ENCODE results near the gene INMT.
A peak's percentile ranks its signal among the peaks of the same experiment; 100 is the strongest.

Gene INMT

DNA sequence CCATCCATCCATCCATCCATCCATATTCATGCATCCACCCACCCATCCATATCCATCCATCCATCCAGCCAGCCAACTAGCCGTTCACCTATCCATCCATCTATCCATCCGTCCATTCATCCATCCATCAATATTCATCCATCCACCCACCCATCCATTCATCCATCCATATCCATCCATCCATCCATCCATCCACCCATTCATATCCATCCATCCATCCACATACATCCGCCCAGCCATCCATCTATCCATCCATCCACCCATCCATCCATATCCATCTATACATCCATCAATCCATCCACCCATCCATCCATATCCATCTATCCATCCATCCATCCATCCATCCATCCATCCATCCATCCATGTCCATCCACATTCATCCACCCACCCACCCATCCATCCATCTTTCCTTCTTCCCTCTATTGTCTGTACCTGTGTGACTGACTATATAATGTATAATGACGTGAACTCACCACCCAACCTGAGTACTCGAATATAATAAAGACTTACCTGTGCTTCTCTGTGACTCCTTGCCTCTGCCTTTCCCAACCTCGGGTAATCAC, 2.5 kb downstream of the INMT start:
- DNase-seq: no peak

DNA sequence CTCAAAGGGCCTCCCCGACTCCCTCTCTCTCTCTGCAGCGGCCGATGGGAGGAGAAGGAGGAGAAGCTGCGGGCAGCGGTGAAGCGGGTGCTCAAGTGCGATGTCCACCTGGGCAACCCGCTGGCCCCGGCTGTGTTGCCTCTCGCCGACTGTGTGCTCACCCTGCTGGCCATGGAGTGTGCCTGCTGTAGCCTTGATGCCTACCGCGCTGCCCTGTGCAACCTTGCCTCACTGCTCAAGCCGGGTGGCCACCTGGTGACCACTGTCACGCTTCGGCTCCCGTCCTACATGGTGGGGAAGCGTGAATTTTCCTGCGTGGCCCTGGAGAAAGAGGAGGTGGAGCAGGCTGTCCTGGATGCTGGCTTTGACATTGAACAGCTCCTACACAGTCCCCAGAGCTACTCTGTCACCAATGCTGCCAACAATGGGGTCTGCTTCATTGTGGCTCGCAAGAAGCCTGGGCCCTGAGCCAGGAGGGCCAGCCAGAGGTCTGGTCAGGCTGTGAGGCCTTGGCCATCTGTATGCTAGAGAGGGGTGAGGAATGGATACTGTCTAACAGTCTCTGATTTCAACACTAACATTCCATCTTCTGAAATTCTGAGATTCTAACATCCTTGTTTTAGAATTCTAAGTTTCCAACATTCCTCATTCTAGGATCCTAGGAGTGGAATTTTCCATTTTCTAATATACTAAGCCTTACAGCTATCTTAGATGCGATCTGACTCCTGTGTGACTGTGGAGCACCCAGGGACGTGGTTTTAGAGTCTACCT, 3.6 kb downstream of the INMT start:
- no peak for DNase-seq

DNA sequence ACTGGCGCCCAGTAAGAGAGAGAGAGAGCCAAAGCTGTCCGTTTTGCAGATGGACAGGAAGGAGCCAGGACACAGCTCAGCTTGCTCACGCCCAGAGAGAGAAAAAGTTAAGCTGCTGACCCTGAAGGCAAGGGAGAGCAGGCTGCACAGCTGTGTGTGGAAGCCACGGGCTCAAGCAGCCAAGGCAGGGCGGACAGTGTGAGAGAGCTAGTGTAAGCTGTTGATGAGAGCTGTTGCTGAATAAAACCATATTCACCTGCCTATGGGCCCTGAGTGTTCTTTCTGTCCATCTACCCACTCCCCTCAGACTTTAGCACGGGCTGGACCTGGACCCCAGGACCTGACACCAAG, 5.4 kb downstream of the INMT start:
- no peak for DNase-seq

DNA sequence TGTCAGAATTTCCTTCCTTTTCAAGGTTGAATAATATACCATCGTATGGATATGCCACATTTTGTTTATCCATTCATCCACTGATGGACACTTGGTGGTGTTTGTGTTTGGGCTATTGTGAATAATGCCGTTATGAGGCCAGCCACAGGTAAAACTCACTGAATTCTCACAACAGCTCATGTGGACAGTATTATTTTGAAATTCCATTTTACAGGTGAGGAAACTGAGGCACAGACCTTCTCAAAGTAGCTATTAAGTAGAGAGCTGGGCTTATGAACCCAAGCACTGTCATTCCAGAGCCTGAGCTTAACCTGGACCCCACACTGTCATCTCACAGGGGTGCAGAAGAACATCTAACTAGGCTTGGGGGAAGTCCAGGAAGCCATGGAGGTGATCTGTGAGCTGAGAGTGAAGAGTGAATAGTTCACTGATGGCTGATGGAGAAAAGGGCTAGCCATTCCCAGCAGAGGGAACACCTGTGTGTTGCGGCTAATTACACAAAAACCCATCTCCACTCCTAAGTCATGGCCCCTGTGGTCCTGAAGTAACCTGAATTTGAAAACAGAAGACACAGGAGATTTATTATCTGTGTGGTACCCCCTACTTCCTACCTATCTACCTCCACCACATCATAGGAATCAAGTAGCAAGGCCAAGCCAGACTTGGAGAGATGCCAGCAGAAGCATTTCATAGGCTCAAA, 8.7 kb downstream of the INMT start:
- DNase-seq: no peak

DNA sequence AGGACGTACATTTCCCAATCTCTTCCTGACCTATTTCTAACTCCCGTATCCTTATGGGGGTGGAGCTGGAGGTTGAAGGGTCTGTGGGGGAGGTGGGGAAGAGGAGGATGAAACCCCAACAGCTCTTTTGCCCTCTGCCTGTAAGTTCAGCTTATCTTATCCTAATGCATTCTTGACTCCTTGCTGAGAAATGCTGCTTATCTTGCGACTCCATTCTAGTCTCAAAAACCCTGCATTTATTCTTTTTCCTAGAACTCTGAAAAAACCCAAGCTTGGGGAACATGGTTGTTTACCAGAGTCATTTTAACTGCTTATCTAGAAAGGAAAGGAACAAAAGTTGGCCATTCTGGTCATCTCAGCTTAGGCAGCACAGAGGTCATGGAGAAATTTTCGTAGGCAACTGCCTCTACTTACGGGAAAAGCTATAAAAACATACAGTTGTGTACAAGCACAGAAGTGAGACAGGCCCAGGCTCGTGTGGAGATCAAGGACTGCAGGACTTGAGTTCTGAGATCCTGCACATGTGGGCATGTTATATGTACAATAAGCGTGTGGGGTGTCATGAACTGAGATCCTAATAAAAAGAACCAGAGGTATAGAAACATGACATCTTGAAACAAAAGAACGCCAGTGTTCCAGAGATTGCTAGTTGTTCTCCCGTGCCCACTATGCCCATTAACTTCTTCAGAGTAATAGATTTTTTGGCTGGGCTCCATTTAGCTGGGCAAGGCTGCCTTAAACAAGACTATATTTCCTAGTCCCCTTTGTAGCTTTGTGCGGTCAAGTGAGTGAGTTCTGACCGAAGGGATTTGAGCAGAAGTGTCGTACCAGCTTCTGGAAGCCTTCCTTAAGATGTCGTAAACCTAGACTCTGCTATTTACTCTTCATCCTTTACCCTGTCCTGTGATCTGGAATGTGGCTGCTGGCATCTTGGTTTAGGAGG, 9.6 kb downstream of the INMT start:
- DNase-seq: no peak

DNA sequence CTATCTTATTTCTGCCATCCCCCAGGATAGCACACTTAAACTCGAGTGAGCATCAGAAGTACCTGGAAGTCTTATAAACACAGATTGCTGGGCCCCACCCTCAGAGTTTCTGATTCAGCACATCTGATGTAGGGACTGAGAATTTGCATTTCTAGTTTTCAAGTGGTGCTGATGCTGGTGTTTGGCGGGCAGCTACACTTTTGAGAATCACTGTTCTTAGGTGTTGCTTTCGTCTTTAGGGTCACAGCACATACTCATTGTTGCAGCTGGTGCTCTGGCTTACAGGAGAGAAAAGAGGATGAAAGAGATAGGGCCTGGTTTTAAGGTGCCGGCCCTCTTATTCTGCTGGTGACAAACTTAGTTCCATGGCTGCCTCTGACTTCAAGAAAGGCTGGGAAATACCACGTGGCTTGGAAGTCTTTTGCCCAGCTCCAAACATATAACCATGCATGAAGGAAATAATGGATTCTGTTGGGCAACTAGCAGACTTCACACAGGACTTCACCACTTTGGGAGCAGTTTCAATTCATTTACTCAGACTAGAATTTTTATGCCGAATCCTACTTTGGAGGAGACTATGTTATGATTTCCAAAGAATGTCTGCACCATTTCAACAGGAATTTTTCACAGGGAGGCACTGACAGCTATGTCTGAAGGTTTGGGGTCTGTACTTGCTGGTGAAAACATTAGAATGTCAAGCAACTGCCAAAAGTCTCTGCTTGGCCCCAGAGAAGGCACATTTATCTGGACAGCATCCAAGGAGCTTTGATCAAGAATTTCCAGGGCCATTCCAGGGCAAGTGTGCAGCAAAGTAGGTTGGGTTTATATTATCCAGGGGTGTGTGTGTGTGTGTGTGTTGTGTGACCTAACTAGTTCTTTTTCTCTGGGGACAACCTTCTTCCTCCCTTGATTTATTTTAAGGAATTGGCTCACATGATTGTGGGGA, 12.4 kb downstream of the INMT start:
- DNase-seq: no peak

DNA sequence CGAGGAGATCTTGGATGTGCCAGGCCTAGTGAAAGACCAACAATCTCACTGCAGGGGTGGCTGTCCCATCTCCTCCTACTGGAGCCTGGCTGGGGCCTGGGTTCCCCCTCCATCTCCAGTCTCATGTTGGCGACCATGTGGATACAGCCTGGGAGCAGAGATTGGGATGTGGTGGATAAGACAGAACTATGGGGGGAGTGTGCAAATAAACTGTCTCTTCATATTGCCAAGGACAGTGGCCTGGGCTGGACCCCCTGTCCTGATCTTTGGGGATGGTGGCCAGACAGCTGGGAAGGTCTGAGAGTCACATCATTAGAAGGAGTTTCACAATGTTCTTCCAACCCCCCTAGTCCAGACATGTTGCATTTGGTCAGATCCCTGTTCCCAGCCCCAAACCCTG, 13.5 kb downstream of the INMT start:
- DNase-seq: no peak

DNA sequence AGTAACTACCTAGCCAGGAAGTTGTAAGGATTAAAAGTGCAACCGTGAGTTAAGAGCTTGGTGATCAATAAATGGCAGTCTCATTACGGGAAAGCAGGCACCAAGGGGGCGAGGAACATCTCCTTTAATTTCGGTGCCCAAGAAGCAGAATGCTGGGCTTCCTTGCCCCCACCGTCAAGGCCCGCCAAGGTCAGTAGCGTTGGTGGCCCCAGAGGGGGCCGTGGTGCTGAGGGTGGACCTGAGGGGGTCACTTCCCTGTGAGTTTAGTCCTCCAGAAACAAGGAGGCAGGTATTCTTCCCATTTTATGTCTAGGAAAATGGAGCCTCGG, 18.9 kb downstream of the INMT start:
- DNase-seq: no peak

DNA sequence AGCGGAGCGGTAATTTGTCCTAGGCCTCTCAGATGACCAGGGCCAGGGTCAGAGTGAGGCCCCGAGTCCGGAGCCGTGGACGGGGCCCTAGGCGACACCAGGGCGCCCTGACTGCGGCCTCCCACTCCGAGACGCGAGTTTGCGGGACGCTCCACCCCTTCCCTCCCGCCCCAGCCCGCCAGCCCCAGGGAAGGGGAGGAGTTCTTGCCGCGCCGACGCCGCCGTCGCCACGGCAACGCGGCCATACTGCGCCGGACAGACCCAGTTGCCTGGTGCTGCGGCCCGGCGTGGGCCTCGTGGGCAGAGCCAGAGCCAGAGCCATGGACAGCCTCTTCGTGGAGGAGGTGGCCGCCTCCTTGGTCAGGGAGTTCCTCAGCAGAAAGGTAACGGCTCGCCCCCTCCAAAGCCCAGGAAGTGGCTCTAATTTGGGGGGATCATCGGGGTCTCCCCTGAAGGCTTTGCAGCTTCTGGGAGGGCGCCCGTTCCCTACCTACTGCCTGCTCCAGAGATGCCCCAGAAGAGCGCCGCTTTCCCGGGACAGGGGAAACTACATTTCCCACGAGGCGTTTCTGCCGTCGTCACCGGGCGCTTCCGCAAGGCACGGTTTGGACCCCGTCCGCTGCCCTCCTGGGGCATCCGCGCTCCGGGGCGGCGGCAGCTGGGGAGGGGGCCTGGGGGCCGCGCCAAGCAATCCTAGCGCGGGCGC, 19.4 kb downstream of the INMT start, which contains the start of gene MINDY4:
Gene MINDY4, plus strand, starts transcription at position 244 of the 706 bp plus-strand sequence. Its CDS starts 77 bp downstream, at position 321.
- peak; percentile 56 for DNase-seq

DNA sequence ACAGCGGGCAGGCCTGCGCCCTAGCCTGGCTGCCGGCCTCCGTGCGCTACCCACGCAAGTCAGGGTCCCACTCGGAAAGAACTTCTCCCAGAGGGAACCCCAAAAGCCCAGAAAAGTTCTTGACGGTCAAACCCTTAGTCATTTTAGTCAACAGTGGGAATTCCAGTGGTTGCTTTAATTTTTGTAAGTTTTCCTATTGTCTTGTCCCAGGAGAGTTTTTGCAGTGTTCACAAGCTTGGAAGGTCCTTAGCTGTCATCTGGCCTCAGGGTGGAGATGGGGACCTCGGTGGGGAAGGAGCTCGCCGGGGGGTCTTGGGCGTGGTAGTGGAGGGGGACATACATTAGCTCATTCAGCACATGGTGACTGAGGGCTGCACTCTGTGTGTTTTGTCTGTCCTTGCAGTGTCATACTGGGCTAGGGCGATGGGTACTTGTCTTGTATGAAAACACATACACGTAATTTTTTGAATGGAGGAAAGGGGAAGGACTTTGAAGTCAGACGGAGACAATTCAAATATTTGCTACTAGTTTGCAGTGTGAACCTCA, 20.0 kb downstream of the INMT start:
- DNase-seq: peak in 1 of 2 experiments; percentile 35

DNA sequence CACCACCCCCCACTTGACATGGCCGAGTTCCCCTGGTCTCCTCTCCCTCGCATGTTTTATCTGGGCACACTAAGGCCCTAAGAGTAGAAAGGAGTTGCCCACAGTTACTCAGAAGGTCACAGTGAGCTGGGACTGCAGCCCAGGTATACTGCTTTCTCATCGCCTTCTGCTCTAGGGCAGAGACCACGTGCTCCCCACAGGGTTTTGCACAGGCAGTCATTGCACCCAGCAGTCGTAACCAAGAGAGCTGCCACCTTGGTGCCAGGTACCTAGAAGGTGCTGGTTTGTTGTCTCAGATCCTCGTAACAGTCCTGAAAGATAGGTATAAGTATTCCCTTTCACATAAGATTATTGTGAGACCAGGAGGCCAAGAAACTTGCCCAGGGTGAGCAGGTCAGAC, 21.0 kb downstream of the INMT start:
- no peak for DNase-seq

DNA sequence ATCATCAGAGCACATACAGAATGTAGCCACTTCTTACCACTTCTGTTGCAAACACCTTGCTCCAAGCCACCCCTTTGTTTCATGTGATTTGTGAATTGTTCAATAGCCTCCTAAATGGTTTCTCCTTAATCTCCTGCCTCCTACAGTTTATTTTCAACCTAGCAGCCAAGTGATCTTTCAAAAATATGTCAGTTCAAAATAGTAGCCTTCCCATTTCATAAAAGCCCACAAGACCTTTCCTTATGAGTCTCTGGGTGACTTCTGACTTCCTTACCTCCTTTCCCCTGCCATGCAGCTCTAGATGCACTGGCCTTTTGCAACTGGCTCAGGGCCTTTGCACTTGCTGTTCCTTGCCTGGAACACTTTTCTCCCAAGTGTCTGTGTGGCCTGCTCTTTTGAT, 24.1 kb downstream of the INMT start:
- peak in 1 of 2 experiments; percentile 5 for DNase-seq

DNA sequence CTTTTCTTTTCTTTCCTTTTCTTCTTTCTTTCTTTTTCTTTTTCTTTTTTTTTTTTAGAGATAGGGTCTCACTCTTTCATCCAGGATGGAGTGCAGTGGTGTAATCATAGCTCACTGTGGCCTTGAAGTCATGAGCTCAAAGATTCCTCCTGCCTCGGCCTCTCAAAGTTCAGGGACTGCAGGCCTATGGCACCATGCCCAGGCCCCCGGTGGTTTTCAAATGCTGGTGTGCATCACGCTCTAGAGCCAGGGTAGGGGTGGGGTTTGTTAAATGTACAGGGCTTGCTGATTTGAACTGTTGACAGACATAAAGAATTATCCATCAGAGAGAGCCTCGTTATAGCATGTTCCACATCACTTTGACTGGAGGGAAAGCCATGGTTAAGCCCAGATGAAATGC, 25.0 kb downstream of the INMT start:
- DNase-seq: no peak

DNA sequence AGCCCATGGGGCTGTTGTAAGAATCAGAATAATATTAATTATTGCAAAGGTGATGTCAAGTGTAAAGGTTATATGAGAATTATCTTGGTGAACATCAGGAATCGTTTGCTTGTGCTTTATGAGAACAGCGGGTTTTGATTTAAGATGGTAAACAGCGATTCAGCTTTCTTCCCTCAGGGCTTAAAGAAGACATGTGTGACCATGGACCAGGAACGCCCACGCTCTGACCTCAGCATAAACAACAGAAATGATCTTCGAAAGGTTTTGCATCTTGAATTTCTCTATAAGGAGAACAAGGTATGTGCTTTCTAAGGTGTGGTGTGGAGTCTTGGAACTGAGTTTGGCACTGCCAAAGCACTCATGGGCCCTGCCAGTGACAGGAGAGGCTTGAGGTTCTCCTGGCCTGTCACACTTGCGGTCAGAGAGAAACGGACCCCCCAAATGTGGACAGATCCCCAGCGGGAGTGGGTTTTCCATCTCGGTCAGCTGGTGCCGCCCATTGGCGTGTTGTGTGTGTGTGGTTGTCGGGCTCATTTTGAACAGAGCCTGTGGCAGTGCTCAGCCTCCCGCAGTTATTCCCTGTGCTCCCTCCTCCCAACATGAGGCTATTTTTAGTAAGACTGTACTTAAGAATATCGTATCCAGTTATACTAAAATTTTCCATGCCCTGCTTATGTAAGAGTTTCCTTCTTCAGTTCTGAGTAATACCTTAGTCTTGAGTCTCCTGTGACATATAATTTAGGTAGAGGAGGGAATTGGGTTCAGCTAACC, 26.5 kb downstream of the INMT start:
- DNase-seq: no peak

DNA sequence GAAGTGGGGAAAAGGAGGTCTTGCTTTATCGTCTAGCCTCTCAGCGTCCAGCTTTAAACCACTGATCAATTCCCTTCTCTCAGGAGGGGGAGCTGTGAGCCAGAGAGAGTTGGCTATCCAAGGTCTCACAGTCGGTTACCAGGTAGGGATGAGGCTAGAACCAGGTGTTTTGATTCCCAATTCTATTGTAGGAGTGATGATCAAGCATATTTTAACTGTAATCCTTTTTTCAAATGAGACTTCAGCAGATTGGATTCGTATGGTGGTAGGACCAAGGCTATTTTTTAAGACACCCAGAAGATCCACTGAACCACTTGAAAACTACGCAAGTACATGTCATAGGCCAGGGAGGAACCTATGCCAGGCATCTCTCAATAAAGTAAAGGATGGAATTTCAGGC, 27.6 kb downstream of the INMT start:
- DNase-seq: no peak

DNA sequence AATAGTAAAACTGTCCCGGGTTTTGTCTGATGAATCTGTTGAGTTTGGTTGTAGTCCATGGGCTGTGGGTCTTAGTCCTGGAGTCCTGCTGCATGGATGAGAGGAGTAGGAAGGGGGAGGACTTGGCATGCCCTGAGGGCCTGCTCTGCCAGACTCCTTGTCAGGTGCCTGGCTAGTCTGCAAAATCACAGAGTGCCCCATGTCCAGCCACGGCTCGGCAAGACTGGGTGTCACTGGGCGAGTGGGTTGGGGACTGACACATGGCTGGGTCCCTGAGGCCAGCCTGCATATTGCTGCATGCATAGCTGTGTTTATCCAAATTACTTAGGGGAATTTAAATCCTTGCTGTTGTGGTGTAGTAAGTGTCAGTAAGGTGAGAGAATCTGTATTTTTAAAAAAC, 29.0 kb downstream of the INMT start:
- no peak for DNase-seq

DNA sequence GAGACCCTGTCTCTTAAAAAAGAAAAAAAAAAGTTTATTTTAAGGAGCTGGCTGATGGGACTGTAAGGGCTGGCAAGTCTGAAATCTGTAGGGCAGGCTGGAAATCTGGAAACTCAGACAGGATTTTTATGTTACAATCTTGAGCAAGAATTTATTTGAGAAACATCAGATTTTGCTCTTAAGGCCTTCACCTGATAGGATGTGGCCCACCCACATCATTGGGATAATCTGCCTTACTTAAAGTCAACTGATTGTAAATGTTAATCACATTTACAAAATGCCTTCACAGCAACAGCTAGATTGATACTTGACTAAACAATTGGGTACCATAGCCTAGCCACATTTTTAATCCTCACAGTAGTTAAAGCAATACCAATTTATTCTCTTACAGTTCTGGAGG, 30.8 kb downstream of the INMT start:
- no peak for DNase-seq

DNA sequence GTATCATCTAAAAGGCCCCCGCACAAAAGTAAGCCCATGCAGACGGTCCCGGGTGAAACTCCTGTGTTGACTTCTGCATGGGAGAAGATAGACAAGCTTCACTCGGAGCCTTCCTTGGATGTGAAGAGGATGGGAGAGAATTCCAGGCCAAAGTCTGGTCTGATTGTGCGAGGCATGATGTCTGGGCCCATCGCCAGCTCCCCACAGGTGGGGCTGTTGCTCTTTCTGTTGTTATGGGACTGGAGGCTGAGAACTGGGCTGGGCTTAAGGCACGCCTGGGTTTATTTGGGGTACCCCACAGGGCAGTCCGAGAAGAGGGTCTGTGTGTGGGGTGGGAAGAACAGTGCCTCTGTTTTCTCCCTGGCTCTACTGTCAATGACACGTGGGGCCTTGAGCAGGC, 33.9 kb downstream of the INMT start:
- DNase-seq: no peak

DNA sequence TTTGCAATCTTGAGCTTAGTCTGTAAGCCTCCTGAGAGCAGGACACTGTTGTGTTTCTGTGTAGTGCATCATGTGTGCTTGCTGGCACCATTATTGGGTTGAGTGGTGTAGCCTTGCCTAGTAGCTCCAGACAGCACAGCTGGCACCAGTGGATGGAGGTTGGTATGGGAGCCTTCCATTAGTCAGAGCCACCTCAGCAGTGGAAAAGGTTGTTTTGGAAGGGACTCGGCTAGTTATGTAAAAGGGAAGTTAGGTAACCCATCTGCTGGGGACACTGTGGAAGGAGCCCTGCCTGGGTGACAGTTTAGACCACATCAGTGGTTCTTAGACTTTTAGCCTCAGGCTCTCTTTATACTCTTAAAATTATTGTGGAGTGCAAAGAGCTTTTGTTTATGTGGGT, 35.6 kb downstream of the INMT start:
- peak; percentile 49 to 64 for DNase-seq

DNA sequence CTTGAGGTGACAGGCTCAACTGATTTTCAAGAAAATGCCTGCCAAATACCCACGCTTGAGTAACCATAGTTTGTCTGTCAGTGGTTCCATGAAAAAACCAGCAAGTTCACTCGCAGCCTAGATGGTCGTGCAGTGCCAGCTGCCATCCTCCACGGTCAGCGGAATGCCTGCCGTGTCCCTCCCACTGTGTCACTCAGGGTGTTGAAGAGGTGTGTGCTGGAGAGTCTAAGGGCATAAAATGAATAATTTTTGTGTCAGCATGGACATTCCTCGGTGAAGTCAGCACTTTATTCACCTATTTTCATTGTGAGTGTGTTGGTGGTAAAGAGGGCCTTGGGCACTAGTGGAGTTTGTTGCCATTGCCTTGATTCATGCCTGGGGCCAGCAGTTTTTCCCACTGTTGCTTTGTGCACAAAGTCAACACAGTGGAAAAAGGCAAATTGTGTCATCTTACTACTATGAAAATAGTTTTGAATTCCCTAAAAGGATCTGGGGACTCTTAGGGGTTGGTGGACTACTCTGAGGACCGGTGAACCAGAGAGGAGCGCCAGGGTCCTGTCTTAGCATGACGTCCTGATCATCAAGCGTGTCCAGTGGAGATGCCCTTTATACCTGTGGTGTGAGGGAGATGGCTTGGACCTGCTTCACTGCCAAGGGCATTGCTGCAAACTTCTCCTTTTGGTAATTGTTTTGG, 36.9 kb downstream of the INMT start:
- DNase-seq: no peak
